ENCODE measurements around the gene GPX6.

- TF ChIP-seq CTCF (IDR thresholded peaks at IDR 0.05): no peak
- no peak for TF ChIP-seq POLR2A (IDR thresholded peaks at IDR 0.05)
These were observed 48.0 kb upstream of the GPX6 start for GRCh38 chr6:28563430-28564095.
